Measurements from ENCODE around the gene CYTH3. TPM values are rescaled to one million over a fixed set of nuclear protein-coding genes. Genes with fewer than 3 reads are reported as not detected.

Gene CYTH3
- total and polyA plus RNA-seq, 2 donors (not counting 3 experiments of a cell fraction or from before 2014, with no cell fraction given): 8.6 to 11.2 TPM

DNA sequence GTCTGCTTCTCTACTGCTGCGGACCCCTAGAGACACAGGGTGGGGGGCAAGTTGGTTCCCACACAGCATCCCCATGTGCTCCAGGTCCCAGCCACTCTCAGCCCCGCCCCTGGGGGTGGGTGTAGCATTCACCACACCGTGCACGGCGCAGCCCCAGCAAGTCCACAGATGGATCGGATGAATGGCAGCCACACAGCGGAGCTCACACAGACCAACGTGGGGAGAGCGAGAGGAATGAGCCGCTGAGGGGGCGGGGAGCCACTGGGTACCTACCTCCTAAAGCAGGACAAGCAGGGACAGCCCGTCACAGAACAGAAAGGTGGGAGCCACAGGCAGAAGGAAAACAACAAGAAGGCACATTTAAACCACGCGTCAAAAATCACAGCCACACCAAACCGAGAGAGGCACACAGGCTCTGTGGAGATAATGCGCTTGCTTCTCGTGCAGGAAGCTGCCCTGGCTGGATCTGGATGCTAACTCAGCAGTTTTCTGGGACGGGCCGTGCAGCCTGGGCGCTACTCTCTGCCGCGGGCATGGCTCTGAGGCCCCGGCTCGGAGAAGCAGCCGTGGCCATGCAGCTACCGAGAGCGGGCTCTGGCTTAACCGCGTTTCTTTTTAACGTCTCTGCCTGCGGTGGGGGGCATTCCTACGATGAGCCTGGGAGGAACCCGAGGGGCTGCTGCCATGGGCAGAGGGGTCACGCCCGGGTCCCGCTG lies 102.5 kb downstream of the CYTH3 start:
- no peaks in the 10 kb centered on the region for H3K27me3 ChIP-seq (ENCODE audit: control insufficient read depth in 2 of 2, insufficient read depth in 2 of 2, low read length in 2 of 2)
- no peak overlapping the region for H3K9ac ChIP-seq (replicated peaks; ENCODE audit: extremely low read depth, insufficient read depth, low read length)
- no peaks in the 10 kb centered on the region for H3K79me2 ChIP-seq (ENCODE audit: control insufficient read depth, insufficient read depth, low read length)
- H3K4me1 ChIP-seq (ENCODE audit: control insufficient read depth, extremely low read depth, insufficient read depth, low read length): no peaks in the 10 kb centered on the region
- no peak overlapping the region for H3K4me3 ChIP-seq (replicated peaks in 1 of 3; ENCODE audit: insufficient read depth in 1 of 3, low read depth in 1 of 3, low read length in 3 of 3)
- intact Hi-C loops (cut with micrococcal nuclease) (no loop called here), dilution Hi-C loops (cut with MboI; ENCODE audit: extremely low pct_ligation_motif_present, low sequenced_read_pairs) (no loop called here)
- POLR2A ChIA-PET: no interaction called here
- H3K9me3 ChIP-seq (replicated peaks; ENCODE audit: control insufficient read depth, insufficient read depth, low read length): no peaks in the 10 kb centered on the region
- no peak for FAIRE-seq
- no peaks in the 10 kb centered on the region for H3K9me1 ChIP-seq (replicated peaks; ENCODE audit: control insufficient read depth, extremely low read depth, insufficient read depth, low read length)
- no peak for TF ChIP-seq JUN (IDR thresholded peaks at IDR 0.05; ENCODE audit: borderline replicate concordance, insufficient read depth, insufficient read length, low read depth)
- TF ChIP-seq, protein P1, sequence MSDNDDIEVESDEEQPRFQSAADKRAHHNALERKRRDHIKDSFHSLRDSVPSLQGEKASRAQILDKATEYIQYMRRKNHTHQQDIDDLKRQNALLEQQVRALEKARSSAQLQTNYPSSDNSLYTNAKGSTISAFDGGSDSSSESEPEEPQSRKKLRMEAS (IDR thresholded peaks at IDR 0.05; ENCODE audit: insufficient read depth, insufficient read length): no peak
- no peak for TF ChIP-seq EZH2 (IDR thresholded peaks at IDR 0.05; ENCODE audit: borderline replicate concordance, low read depth, low read length, severe bottlenecking)
- no peak for TF ChIP-seq FOS (IDR thresholded peaks at IDR 0.05; ENCODE audit: borderline replicate concordance, insufficient read depth, low read length)
- TF ChIP-seq POLR2AphosphoS5 (IDR thresholded peaks at IDR 0.05; ENCODE audit: insufficient read depth, low read depth, low read length): no peak
- no peak for TF ChIP-seq GATA2 (IDR thresholded peaks at IDR 0.05; ENCODE audit: insufficient read depth, insufficient read length, low read depth, low read length)
- no peak for TF ChIP-seq POLR2A (IDR thresholded peaks at IDR 0.05; ENCODE audit: low read depth, low read length)
- CTCF ChIA-PET: interaction anchor here (1.5 kb wide), 1 partner anchor 154 kb away, joined by 3 read pairs; no protein-coding TSS in a partner anchor
- no peak overlapping the region for H3K27ac ChIP-seq (ENCODE audit: insufficient read depth, low read depth, low read length)
- no peaks in the 10 kb centered on the region for H3K36me3 ChIP-seq (ENCODE audit: control insufficient read depth in 2 of 2, extremely low read depth in 1 of 2, insufficient read depth in 2 of 2, low read length in 2 of 2)
- no peak overlapping the region for H2AFZ ChIP-seq (ENCODE audit: low read depth, low read length)
- H3K4me2 ChIP-seq (ENCODE audit: insufficient read depth, low read length): no peak overlapping the region
- no peak for DNase-seq (ENCODE audit: low read depth, low spot score)
- BruUV-seq (replicated peaks): no TSS peak
- H4K20me1 ChIP-seq (replicated peaks; ENCODE audit: control insufficient read depth, extremely low read depth, insufficient read depth, low read length): no peaks in the 10 kb centered on the region

- no peak overlapping the region for H3K4me2 ChIP-seq (ENCODE audit: insufficient read depth, low read length)
- H3K9me1 ChIP-seq (replicated peaks; ENCODE audit: control insufficient read depth, extremely low read depth, insufficient read depth, low read length): no peaks in the 10 kb centered on the region
- no peak overlapping the region for H3K27ac ChIP-seq (ENCODE audit: insufficient read depth, low read depth, low read length)
- ChIA-PET CTCF (interaction anchor here (0.7 kb wide), 1 partner anchor 8 kb away, joined by 3 read pairs; no protein-coding TSS in a partner anchor), POLR2A (no interaction called here)
- no peaks in the 10 kb centered on the region for H3K79me2 ChIP-seq (ENCODE audit: control insufficient read depth, insufficient read depth, low read length)
- no peak for DNase-seq (ENCODE audit: low read depth, low spot score)
- H3K4me3 ChIP-seq (replicated peaks in 1 of 3; ENCODE audit: insufficient read depth in 1 of 3, low read depth in 1 of 3, low read length in 3 of 3): no peak overlapping the region
- BruUV-seq (replicated peaks): no TSS peak
- TF ChIP-seq JUN (IDR thresholded peaks at IDR 0.05; ENCODE audit: borderline replicate concordance, insufficient read depth, insufficient read length, low read depth) (no peak), CTCF (IDR thresholded peaks at IDR 0.05; ENCODE audit: extremely low read depth in 1 of 2, insufficient read depth in 1 of 2, low read depth in 1 of 2, low read length in 2 of 2) (no peak)
- TF ChIP-seq, protein P1 (IDR thresholded peaks at IDR 0.05; ENCODE audit: insufficient read depth, insufficient read length): no peak
- no peak for FAIRE-seq
- dilution Hi-C loops (cut with MboI; ENCODE audit: extremely low pct_ligation_motif_present, low sequenced_read_pairs): no loop called here
- no peaks in the 10 kb centered on the region for H3K4me1 ChIP-seq (ENCODE audit: control insufficient read depth, extremely low read depth, insufficient read depth, low read length)
- H3K36me3 ChIP-seq (ENCODE audit: control insufficient read depth in 2 of 2, extremely low read depth in 1 of 2, insufficient read depth in 2 of 2, low read length in 2 of 2): no peaks in the 10 kb centered on the region
- intact Hi-C loops (cut with micrococcal nuclease): no loop called here
- H3K9ac ChIP-seq (replicated peaks; ENCODE audit: extremely low read depth, insufficient read depth, low read length): no peak overlapping the region
- no peaks in the 10 kb centered on the region for H3K27me3 ChIP-seq (ENCODE audit: control insufficient read depth in 2 of 2, insufficient read depth in 2 of 2, low read length in 2 of 2)
- H2AFZ ChIP-seq (ENCODE audit: low read depth, low read length): no peak overlapping the region
- H4K20me1 ChIP-seq (replicated peaks; ENCODE audit: control insufficient read depth, extremely low read depth, insufficient read depth, low read length): no peaks in the 10 kb centered on the region
- no peaks in the 10 kb centered on the region for H3K9me3 ChIP-seq (replicated peaks; ENCODE audit: control insufficient read depth, insufficient read depth, low read length)
These were observed 104.0 kb downstream of the CYTH3 start for GRCh38 chr7:6168477-6168868.

All from endothelial cell of umbilical vein (primary cell).